ENCODE data around the gene COL23A1. TPM values are rescaled to one million over a fixed set of nuclear protein-coding genes. Genes with fewer than 3 reads are reported as not detected.

The COL23A1 gene
- total RNA-seq, 1 experiment from 2014 or later: not detected

GRCh38 chr5:178581621-178582020 is 8.6 kb downstream of the COL23A1 start:
- no peak overlapping the region for H3K27ac Mint-ChIP-seq (ENCODE audit: unreplicated experiment)
- BruUV-seq (replicated peaks): no TSS peak
- CTCF ChIA-PET: interaction anchor here (0.6 kb wide), 1 partner anchor 173 kb away, joined by 3 read pairs; no protein-coding TSS in a partner anchor
- TF ChIP-seq CTCF (IDR thresholded peaks at IDR 0.05; ENCODE audit: unreplicated experiment): no peak
- no peaks in the 10 kb centered on the region for H3K36me3 Mint-ChIP-seq (ENCODE audit: insufficient read depth, unreplicated experiment)
- H3K27me3 Mint-ChIP-seq (ENCODE audit: unreplicated experiment): no peaks in the 10 kb centered on the region
- no peak overlapping the region for H3K4me3 Mint-ChIP-seq (ENCODE audit: low read depth, unreplicated experiment)
- intact Hi-C loops (cut with micrococcal nuclease; ENCODE audit: unreplicated experiment): no loop called here
- H3K9me3 Mint-ChIP-seq (ENCODE audit: low read depth, unreplicated experiment): peaks cover 3% of the 10 kb centered on the region
- no peak for DNase-seq
- H3K4me1 Mint-ChIP-seq (ENCODE audit: low read depth, unreplicated experiment): no peaks in the 10 kb centered on the region

GRCh38 chr5:178580271-178580955 is 9.8 kb downstream of the COL23A1 start:
- H3K4me3 Mint-ChIP-seq (ENCODE audit: low read depth, unreplicated experiment): no peak overlapping the region
- CTCF ChIA-PET: no interaction called here
- H3K36me3 Mint-ChIP-seq (ENCODE audit: insufficient read depth, unreplicated experiment): no peaks in the 10 kb centered on the region
- intact Hi-C loops (cut with micrococcal nuclease; ENCODE audit: unreplicated experiment): no loop called here
- H3K27me3 Mint-ChIP-seq (ENCODE audit: unreplicated experiment): no peaks in the 10 kb centered on the region
- no peak overlapping the region for H3K27ac Mint-ChIP-seq (ENCODE audit: unreplicated experiment)
- no peak for TF ChIP-seq CTCF (IDR thresholded peaks at IDR 0.05; ENCODE audit: unreplicated experiment)
- H3K9me3 Mint-ChIP-seq (ENCODE audit: low read depth, unreplicated experiment): peaks cover 5% of the 10 kb centered on the region
- H3K4me1 Mint-ChIP-seq (ENCODE audit: low read depth, unreplicated experiment): no peaks in the 10 kb centered on the region
- DNase-seq: no peak
- no TSS peak for BruUV-seq (replicated peaks)

GRCh38 chr5:178577944-178578343 is 12.2 kb downstream of the COL23A1 start:
- Mint-ChIP-seq H3K36me3 (ENCODE audit: insufficient read depth, unreplicated experiment) (no peaks in the 10 kb centered on the region), H3K4me1 (ENCODE audit: low read depth, unreplicated experiment) (no peaks in the 10 kb centered on the region), H3K27me3 (ENCODE audit: unreplicated experiment) (no peaks in the 10 kb centered on the region), H3K9me3 (ENCODE audit: low read depth, unreplicated experiment) (peaks cover 8% of the 10 kb centered on the region), H3K4me3 (ENCODE audit: low read depth, unreplicated experiment) (no peak overlapping the region), H3K27ac (ENCODE audit: unreplicated experiment) (no peak overlapping the region)
- no peak for TF ChIP-seq CTCF (IDR thresholded peaks at IDR 0.05; ENCODE audit: unreplicated experiment)
- CTCF ChIA-PET: no interaction called here
- intact Hi-C loops (cut with micrococcal nuclease; ENCODE audit: unreplicated experiment): no loop called here
- DNase-seq: no peak
- no TSS peak for BruUV-seq (replicated peaks)

GRCh38 chr5:178577376-178577839 is 12.8 kb downstream of the COL23A1 start:
- Mint-ChIP-seq H3K27ac (ENCODE audit: unreplicated experiment) (no peak overlapping the region), H3K9me3 (ENCODE audit: low read depth, unreplicated experiment) (peaks cover 8% of the 10 kb centered on the region), H3K4me1 (ENCODE audit: low read depth, unreplicated experiment) (no peaks in the 10 kb centered on the region), H3K4me3 (ENCODE audit: low read depth, unreplicated experiment) (no peak overlapping the region), H3K27me3 (ENCODE audit: unreplicated experiment) (no peaks in the 10 kb centered on the region), H3K36me3 (ENCODE audit: insufficient read depth, unreplicated experiment) (no peaks in the 10 kb centered on the region)
- TF ChIP-seq CTCF (IDR thresholded peaks at IDR 0.05; ENCODE audit: unreplicated experiment): no peak
- intact Hi-C loops (cut with micrococcal nuclease; ENCODE audit: unreplicated experiment): no loop called here
- CTCF ChIA-PET: no interaction called here
- no TSS peak for BruUV-seq (replicated peaks)
- no peak for DNase-seq
